Measurements from ENCODE around the gene MINDY4B. TPM values are rescaled to one million over a fixed set of nuclear protein-coding genes. Genes with fewer than 3 reads are reported as not detected.

The MINDY4B gene
- total RNA-seq, result not detected in 2 replicates

DNA sequence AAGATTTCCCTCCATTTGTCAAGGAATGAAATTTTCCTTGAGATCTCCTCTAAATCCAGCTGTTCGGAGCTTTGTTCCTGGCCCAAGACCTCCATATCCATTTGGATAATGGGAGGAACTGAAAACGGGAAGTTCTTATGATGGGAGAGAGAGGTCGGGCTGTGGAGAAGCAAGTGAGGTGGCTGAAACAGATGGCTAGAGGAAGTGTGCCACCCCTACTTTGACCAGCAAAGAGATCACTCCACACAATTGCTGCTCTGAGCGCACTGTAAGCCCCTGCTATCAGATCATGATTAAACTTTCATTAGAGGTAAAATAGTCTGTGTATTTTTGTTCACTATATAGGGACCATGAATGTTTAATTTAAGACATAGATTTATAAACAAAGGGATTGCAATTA is at the start of gene MINDY4B:
Gene MINDY4B (minus strand): TSS at position 101 of the 400 bp plus-strand sequence. CDS start 0 bp downstream, at position 101.

Other genes with a start within 250 kb of the MINDY4B start
- gene ERICH6, start 201.5 kb downstream of the MINDY4B start, total RNA-seq, result 0.05 TPM in 1 of 2 replicates, not detected in the other
- 48.5 and 67.2 TPM in 2 replicates for gene SIAH2, start 142.3 kb downstream of the MINDY4B start, total RNA-seq
- gene CLRN1, start 67.3 kb upstream of the MINDY4B start, total RNA-seq, result not detected in 2 replicates
- 0.05 and 0.07 TPM in 2 replicates for gene MED12L, start 180.2 kb upstream of the MINDY4B start, total RNA-seq